CD4-positive, alpha-beta T cell treated with Interleukin-17A for 1 hour (primary cell): ENCODE results near the gene PRSS57.
"Not testable (repeated sequence)": the region's sequence is repeated elsewhere in the genome, so short reads cannot be mapped to it uniquely, and the experiment has no call there.

ENCODE experiments used
- DNase-seq: peaks from one replicate; pipeline ENCODE4 v3.0.0-alpha.2; 2020

PRSS57 gene

DNA sequence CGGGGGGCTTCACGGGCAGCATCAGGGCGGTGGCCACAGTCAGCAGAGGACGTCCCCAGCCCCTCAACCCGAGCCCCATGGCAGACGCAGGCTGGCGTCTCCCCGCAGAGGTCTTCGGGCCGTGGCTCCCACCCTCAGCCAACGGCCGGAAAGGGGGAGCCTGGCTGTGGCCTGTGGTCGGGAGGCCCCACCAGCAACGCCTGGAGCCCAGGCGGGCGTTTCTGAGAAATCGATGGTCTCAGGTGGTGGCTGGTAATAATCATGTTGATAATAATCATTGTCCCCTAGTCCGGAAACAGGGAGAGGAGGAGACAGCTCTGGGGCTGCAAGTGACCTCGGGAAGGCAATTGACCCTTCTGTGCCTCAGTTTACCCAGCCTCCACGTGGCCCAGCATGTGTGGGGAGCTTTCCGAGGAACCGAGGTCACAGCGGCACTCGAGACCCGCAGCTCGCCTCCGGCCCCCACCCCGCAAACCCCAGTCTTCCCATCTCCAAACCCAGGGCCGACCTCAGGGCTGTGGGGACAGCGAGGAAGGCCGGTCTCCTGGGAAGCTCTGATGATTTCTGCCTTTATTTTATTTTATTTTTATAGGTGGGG, at the start of gene PRSS57:
Gene PRSS57, minus strand, starts transcription at position 101 of the 598 bp plus-strand sequence. Its CDS starts 22 bp downstream, at position 79.
- no peak for DNase-seq

DNA sequence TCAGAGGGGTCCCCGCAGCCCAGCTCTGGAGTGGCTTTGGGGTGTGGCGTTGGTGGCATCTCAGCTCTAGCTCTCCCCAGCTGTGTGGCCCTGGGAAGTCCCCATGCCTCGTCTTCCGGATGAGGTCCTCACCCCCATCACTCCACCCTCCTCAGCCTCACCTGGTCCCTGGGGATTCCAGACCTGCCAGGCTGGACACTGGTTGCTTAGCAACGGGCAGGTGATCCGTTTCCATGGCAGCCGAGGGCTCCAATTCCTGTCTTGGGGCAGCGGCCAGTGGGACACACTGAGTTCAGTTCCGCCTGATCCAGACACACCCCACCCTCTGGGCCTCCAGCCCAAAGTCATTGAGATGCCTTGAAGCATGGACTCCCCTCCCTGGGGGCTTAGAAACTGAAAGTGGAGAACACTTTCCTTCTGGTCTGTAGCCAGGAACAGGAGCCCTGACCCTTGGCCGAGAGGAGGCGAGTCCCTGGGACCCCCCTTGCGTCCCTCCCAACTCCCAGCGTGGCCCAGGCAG, 48.0 kb upstream of the PRSS57 start:
- no peak for DNase-seq

DNA sequence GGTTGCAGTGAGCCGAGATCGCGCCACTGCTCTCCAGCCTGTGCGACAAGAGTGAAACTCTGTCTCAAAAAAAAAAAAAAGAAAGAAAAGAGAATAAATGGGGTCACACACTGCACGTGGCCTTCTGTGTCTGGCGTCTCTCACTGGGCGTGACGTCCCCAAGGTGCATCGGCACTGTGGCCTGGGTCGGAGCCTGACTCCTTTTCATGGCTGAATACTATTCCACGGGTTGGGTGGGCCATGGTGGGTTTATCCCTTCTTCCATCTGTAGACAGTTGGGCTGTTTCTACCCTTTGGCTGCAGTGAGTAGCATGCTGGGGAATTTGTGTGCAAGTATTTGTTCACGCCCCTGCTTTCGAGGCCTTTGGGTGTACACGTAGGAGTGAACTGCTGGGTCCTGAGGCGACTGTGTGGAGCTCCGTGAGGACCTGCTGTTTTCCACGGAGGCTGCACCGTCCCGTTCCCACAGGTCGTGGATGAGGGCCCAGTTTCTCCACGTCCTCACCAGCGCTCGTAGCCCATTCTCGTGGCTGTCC, 47.4 kb upstream of the PRSS57 start:
- no peak for DNase-seq

DNA sequence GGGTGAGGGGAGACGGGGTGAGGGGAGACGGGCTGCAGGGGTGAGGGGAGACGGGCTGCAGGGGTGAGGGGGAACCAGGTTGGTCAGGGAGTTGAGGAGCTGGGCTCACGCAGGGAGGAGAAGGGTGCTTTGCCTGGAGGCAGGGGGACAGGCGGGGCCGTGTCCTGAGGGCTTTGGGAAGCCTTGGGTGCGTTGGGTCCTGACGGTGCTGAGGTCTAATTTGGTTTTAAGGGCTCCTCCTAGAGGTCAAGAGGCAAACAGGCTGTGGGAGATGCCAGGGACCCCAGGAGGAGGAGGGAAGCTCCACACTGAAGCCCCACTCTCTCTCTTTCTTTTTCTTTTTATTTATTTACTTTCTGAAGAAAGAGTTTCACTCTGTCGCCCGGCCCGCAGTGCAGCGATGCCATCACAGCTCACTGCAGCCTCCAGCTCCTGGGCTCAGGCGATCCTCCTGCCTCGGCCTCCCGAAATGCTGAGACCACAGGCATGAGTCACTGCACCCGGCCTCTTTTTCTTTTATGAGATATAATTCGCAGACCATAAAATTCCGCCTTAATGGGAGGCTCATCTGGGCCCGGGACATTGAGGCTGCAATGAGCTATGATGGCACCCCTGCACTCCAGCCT, 46.4 kb upstream of the PRSS57 start:
- peak; percentile 25 for DNase-seq

DNA sequence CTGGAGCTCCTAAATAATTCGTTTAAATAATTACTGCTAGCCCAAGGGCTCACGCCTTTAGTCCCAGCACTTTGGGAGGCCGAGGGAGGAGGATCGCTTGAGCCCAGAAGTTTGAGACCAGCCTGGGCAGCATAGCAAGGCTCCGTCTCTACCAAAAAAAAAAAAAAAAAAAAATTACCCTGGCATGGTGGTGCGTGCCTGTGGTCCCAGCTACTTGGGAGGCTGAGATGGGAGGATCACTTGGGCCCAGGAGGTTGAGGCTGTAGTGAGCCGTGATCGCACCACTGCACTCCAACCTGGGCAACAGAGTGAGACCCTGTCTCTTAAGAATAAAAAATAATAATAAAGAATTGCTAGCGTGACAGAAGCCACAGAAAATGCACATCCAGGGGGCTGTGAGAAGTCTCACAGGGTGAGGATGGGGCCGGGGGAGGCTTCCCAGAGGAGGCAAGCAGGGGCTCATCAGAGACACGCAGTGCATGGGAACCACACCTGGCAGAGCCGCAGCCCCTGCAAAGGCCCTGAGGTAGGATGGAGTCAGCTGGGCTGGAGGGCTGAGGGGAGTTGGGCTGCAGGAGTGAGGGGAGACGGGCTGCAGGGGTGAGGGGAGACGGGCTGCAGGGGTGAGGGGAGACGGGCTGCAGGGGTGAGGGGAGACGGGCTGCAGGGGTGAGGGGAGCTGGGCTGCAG, 45.7 kb upstream of the PRSS57 start:
- DNase-seq: not testable (repeated sequence)

DNA sequence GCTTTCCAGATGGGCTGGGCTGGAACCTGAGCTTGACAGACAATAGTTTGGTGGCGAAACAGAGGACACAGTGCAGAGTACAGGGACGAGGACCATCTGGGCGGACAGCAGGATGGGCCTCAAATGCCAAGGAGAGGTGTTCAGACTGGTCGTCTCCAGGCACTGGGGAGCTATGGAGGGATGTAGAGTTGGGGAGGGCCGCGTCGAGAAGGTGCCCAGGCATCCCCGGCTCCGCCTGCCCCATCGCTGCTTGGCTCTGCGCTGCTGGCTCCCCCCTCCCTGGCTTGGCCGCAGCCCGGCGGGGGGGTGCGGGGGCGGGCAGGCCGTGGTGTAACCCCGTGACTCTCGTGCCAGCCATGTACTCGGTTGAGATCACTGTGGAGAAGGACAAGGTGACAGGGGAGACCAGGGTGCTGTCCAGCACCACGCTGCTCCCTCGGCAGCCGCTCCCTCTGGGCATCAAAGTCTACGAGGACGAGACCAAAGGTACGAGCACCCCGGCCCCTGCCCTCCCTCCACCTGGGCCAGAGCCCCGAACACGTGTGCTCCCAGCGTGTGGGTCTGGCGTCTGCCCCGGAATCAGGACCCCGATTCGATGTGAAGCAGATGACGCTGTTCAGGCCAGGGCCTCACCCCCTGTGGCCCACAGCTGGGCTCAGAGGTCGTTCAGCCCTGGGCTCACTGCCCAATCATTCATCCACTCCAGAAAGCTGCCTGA, 44.9 kb upstream of the PRSS57 start:
- DNase-seq: no peak

DNA sequence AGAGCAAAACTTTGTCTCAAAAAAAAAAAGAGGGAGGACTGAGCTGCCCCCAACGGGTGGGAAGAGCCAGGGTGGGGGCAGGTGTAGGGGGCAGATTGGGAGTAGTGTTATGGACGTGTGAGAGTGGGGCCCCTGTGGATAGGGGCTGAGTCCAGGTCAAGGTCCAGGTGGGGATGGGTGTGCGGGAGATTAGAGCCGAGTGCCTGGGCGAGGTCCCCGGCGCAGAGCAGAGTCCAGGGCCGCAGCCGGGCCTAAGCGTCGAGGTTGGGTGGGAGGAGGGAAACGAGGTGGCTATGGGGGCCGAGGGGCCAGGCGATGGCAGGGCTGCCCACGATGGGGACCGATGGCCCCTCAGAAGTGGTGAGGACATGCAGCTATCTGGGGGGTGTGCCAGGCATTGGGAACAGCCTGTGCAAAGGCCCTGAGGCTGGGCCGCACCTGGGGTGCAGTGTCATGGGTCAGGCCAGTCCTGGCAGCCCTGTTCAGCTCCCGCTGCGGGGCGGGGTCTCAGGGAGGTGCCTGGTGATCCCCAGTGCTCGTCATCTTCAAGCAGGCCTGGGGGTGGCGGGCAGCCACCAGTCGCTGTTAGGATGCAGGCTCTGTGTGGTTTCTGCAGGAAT, 43.4 kb upstream of the PRSS57 start:
- no peak for DNase-seq

DNA sequence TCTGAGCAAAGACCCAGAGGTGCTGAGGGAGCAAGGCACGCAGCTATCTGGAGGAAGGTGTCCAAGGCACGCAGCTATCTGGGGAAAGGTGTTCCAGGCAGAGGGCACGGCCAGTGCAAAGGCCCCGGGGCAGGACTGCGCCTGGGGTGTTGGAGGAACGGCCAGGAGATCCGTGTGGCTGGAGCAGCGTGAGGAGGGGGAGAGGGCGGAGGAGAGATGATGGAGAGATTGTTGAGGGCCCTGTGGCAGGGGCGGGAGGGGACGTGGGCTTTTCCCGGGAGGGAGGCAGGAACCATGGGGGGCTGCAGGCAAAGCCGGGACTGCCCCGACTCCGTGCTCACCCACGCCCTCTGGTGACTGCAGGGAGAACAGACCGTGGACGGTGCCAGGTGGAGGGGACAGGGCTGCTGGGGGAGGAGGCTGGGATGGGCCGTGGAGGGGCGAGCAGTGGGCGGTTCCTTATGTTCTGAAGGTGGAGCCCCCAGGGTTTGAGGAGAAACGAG, 42.4 kb upstream of the PRSS57 start:
- DNase-seq: peak; percentile 62

DNA sequence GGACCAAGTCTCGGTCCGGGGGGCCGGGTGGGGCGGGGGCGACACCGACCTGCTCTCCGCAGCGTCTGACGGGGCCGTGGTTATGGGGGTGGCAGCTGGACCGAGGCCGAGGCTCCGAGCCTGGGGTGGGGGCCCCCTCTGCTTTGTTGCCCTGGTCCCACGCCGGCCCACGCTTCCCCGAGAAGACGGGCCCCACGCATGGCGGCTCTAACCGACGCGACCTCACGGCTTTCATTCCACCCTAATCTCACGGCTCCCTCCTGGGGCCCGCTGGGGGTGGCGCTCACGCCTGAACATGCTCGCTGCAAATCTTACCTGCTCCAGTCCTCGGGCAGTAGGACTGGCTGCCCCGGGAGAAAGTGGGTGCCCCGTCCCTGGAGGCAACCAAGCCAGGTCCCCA, 40.9 kb upstream of the PRSS57 start:
- DNase-seq: no peak

DNA sequence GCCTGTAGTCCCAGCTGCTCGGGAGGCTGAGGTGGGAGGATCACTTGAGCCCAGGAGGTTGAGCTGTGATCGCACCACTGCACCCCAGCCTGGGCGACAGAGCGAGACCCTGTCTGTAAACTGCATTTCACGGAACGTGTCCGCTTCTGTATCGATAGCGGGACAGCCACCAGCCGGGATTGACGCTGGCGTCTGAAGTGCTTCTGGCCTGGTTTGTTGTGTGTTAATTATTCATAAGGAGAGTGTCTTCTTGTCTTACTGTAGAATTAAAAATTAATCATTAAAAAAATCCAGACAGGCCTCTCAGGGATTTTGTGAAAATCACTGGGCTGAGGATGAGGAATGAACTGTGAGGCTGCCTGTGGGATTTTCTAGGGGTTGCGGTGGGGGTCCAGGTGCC, 39.5 kb upstream of the PRSS57 start:
- no peak for DNase-seq

DNA sequence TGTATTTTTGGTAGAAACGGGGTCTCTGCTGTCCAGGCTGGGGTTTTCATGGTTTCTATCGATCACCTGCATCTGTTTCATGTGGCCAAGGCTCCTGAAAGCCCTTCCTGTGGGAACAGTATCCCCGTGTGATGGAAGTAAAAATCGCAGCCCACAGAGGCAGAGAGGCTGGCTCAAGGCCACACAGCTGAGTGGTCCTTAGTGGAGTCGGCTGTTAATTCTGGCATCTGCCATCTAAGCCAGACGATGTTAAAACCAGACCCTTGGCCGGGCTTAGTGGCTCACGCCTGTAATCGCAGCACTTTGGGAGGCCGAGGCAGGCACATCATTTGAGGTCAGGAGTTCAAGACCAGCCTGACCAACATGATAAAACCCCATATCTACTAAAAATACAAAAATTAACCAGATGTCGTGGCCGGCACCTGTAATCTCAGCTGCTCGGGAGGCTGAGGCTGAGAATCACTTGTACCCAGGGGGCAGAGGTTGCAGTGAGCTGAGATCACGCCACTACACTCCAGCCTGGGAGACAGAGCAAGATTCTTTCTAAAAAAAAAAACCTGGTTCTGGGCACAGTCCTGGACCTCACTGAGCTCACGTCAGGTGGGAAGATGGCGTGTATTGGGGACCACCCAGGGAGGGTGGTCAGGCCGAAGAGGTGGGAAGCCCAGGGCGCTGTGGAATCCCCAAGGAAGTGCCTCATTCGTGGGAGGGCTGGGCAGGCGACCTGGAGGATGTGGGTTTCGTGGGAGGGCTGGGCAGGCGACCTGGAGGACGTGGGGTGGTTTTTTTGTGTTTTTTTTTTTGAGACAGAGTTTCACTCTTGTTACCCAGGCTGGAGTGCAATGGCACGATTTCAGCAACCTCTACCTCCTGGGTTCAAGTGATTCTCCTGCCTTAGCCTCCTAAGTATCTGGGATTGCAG, 37.2 kb upstream of the PRSS57 start:
- no peak for DNase-seq

DNA sequence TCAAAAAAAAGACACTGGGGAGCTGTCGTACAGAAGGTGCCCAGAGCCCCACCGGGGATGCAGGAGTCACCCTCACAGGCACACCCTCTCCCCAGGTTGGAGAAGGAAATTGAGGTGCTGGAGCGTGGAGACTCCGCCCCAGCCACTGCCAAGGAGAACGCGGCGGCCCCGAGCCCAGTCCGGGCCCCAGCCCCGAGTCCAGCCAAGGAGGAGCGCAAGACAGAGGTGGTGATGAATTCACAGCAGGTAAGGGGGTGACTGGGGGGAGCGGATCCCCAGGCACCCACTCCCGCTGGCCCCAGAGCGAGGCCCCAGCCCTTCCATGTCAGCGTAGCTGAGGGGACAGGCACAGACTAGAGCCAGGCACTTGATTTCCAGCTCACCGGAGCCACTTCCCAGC, 35.7 kb upstream of the PRSS57 start:
- no peak for DNase-seq

DNA sequence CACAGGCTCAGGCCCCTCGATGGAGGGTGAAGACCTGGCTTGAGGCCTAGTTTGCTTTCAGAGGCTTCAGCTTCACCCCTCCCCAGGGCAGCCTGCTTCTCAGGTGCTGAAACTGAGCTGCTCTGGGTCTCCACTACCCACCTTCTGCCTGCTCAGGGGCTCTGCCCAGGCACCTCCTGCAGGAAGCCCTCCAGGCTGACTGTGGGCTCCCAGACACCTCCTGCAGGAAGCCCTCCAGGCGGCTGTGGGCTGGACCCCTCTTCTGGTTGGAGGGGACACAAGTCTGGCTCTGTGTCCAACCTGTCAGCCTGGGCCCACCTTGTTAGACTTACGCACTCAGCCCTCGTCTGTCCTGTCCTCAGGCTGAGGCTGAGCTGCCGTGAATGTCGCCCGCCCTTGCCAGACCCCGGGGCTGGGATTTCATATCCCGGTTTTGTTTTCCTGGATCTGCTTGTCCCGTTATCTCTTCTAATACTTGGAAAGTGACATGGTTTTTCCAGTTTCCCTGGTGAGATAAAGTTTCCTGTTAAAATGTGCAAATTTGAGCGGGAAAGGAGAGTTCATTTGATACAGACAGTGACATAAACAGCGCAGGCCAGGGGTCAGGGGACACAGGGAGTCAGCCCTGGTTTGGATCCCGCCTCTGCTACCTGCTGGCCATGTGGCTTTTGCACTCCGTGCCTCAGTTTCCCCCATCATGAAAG, 34.9 kb upstream of the PRSS57 start:
- DNase-seq: no peak

DNA sequence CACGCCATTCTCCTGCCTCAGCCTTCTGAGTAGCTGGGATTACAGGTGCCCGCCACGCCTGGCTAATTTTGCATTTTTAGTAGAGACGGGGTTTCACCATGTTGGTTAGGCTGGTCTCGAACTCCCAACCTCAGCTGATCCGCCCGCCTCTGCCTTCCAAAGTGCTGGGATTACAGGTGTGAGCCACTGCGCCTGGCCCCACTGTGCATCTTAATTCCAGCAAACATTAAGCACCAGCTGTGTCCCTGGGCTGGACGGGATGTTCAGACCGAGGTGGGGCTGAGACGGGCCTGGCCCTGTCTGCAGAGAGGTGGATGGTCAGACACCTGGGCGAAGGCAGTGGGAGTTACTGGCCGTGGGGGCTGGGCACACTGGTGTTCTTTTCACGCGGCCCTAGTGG, 34.3 kb upstream of the PRSS57 start:
- not testable (repeated sequence) for DNase-seq

DNA sequence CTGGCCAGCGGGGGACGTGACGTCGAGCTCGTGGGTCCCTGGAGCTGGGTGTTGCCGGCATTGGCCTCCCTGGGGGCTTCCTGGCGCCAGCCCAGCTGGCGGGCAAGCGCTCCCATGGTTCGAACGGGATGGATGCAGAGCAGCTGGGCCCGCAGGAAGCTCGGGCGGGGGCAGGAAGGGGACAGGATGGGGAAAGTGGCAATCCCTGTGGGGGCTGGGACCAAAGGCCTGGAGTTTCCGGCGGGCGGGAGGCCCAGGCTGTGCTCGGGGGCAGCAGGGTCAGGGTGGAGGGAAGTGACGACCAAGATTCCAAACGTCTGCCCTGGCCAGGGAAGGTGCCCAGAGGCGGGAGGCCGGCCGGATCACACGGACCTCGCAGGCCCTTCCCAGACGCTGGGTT, 32.8 kb upstream of the PRSS57 start:
- DNase-seq: no peak

DNA sequence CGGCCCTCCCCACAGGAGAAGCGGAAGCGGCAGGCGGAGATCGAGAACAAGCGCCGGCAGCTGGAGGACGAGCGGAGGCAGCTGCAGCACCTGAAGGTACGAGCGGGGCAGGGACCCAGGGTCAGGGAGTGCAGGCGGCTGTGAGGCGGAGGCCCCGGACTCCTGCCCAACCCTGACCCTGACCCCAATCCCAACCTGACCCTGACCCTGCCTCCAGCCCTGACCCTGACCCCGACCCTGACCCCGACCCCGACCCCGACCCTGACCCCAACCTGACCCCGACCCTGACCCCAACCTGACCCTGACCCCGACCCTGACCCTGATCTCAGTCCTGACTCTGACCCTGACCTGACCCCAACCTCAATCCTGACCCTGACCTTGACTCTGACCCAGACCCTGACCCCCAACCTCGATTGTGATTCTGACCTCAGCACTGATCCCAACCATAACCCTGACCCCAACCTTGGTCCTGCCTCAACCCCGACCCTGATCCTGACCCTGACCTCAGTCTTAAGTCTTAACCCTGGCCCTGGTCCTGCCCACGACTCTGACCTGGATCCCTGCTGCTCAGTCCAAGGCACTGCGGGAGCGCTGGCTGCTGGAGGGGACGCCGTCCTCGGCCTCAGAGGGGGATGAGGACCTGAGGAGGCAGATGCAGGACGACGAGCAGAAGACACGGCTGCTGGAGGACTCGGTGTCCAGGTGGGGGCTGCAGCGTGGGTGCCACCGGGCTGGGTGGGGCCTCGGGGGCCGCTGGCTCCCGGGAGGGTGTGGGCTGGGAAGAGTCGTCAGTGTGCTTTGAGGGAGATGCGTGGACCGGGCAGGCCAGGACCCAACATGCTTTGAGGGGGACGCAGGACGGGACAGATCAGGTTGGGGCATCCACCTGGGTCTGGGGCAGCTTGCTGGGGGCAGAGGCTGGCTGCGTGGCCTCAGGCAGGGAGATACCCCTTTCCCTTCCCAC, 32.0 kb upstream of the PRSS57 start:
- DNase-seq: no peak

DNA sequence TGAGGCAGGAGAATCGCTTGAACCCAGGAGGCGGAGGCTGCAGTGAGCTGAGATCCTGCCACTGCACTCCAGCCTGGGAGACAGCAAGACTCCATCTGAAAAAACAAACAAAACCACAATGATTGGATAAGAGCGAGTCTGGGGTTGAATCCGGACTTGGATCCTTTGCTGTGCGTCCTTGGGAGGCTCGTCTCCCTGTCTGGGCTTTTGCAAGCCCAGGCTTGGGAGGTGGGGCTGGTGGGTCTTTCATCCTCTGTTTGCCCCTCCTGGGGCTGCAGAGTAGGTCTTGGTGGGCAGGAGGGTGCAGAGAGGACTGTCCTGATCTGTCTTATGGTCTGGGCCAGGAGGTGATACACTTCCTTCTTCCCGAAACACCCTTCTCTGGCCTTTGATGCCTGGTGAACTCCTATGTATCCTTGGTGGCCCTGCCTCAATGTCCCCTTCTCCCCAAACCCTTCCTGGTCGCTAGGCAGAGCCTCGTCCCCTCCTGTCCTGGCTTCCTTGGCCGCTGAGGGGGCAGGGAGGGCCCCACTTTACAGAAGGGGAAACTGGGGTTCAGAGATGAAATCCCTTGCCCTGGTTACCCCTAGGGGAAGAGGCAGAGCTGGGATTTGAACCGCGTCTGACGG, 30.3 kb upstream of the PRSS57 start:
- no peak for DNase-seq

DNA sequence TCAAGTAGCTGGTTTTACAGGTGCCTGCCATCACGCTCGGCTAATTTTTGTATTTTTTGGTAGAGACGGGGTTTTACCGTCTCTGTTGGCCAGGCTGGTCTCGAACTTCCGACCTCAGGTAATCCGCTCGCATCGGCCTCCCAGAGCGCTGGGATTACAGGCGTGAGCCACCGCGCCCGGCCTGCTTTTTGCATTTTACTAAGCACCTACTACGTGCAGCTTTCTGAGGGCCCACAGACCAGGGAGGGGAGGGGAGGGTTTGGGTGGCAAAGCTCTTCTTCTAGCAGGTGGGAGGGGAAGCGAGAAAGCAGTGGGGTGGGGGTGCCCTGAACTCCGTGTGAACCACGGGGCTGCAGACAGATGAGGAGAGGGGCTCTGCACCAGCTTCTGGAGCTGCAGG, 28.5 kb upstream of the PRSS57 start:
- no peak for DNase-seq

DNA sequence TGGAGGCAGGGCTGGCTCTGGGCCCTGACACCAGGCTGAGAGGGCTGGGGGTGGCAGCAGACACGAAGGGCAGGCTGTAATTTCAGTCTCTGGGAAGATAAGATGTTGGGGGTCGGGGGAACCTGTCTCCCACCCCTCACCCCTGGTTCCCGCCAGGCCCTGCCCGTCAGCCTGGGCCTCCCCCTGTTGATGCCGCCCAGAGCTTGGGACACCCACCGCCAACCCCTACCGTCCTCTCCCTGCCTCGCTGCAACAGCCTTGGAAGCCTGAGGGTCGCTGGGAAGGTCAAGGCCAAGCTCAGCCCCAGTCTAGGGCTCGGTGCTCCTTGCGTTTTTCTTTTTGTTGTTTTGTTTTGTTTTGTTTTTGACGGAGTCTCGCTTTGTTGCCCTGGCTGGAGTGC, 28.0 kb upstream of the PRSS57 start:
- DNase-seq: no peak
